NCI-H146 (cell line): ENCODE measurements around the gene FARP1.
"Not testable (repeated sequence)": the region's sequence is repeated elsewhere in the genome, so short reads cannot be mapped to it uniquely, and the experiment has no call there.

Experiments used
- DNase-seq: peaks from one replicate; lab custom pipeline; 2025; lab: John Stamatoyannopoulos, UW

Gene FARP1

DNA sequence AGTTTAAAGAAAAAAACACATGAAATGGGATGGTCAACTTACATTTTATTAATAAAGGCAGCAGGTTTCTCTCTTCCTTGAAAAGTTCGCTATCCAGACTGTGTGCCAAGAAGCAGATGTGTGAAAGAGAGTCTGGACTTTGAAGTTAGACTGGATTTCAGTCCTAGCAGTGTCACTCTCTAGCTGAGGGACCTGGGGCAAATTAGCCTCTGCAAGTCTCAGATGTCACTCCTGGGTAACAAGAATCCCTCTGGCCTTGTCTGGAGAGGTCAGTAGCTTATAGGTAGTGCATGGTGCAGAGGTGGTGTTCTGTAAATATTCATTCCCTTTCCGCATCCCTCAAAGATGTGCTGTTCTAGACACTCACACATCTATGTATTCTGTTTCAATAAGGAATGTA is 221.8 kb downstream of the FARP1 start:
- DNase-seq = no peak

DNA sequence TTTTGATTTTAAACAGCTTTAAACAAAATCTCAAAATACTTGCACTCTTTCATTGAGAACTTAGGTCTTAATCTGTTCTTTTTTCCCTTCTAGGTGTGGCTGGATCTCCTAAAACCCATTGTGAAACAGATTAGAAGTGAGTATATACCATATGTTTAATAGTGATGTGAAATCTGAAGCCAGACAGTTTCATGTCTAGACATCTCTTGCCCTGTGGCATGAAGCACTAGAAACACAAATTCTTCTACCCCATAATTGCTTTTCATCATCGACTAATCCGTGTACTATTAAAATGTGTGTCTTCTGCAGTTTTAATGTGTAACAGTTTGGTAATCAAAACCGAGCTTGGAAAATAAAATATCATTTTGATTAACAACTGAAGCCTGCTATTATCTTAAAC is 222.4 kb downstream of the FARP1 start:
- DNase-seq = no peak

DNA sequence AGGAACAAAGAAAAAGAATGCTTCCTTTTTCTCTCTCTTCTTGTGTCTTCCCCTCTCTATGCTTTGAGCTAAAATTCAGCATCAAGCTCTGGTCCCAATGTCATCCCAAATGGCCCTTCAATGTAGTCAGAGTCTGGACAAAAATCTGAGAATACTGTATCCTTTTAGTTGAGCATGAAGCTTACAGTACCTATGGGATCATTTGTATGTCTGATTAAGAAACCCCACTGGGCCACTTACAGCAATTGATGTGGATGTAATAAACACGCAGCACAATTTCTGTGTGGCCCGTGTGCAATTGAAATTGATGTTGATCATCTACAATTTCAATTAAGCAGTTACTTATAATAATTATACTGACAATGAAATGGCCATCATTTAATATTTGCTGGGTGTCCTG is 223.1 kb downstream of the FARP1 start:
- DNase-seq = peak; percentile 45

DNA sequence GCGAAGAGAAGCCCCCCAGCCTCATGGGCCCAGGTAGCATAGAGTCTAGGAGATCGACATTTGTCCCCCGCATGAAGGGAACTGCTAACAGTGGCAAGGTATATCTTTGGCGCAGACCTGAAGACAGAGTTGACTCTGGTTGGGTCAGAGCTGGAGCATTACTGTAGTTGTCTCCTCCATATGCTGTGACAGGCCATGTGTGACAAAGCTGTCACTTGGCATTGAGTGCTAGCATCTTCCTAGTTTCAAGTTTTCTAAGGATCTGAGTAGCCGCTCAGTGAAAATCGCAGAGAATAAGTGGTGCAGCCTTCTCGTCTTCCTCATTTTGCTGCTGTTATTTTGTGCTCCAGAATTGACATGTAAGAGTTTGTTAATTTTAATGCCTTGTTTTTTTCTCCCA is 223.5 kb downstream of the FARP1 start:
- DNase-seq = no peak

DNA sequence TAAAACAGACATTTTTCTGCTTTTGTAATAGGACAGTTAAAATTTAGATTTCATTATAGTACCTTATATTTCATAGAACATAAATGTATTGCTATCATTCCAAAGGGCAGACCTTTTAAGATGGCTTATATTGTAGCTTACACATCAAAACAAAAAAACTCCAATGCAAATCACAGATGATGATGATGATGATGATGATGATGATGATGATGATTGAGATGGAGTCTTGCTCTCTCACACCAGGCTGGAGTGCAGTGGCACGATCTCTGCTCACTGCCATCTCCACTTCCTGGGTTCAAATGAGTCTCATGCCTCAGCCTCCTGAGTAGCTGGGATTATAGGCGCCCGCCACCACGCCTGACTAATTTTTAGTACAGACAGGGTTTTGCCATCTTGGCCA is 224.1 kb downstream of the FARP1 start:
- DNase-seq = no peak

DNA sequence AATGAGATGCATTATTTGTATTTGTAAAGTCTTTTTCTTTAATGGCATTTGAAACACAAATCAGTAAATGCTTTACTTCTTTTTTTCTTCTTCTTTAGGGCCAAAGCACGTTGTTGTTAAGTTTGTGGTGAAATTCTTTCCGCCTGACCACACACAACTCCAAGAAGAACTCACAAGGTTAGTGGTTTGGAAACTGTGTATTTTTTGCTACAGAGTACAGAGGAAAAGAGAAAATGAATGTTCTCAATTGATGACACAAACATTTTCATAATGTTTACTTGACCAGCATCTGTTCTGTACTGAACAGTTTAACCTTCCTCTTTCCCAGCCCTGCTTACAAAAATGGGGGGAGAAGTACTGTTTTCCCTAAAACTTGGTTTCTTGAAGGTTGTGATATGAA is 225.1 kb downstream of the FARP1 start:
- no peak for DNase-seq

DNA sequence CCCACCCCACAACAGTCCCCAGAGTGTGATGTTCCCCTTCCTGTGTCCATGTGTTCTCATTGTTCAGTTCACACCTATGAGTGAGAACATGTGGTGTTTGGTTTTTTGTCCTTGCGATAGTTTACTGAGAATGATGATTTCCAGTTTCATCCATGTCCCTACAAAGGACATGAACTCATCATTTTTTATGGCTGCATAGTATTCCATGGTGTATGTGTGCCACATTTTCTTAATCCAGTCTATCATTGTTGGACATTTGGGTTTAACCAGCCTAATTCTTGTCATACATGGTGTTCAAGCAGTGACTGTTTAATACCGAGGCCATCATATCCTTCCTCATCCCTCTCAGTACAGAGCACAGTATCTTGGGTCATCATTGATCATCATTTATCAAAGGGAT is 226.6 kb downstream of the FARP1 start:
- not testable (repeated sequence) for DNase-seq

DNA sequence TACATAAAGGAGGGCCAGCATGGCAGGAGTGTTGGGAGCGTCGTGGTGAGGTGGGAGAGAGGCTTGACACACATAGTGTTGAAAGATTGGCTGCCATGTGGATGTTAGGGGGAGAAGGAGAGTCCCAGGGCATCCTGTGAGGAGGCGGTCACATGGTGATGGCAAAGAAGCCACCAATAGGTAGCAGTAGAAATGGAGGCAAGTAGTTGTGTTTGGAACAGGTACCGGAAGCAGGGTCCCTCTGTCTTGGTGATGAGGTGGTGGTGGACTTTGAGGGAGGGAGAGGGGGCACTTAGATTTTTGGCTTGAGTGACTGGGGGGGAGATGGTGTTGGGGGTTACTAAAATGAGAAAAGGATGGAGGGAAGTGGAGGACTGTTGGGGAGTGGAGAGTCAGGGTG is 227.4 kb downstream of the FARP1 start:
- no peak for DNase-seq

DNA sequence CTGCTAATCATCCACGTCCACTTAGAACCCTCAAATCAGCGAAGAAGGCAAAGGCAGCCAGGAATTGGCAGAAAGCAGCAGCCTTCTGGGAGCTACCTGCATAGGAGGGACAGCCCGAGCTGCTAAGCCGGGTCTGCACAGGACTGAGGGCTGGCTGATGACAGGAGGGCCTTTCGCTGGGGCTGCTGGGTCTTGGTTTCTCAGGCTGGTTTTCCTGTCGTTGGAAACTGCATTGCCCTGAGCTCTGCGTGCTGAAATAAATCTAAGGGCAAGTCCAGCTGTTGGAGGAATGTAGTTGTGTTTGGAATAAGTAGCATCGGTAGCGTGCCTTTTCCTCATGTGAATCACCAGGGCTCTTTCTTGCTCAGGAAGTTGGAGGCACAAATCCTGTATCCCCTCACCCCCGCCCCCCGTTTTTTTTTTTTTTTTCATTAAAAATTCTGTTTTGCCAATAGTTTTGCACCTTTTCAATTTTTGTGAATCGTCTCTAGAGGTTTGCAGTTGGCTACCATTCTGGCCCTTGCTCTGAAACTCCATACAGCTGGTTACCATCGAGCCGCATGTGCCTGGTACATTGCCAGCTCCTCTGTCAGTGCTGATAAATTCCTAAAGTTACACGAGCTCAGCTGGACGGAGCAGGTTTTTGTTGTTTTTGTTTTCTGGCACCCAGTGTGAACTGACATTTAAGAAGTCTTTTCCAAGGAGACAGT is 228.1 kb downstream of the FARP1 start:
- DNase-seq = no peak

DNA sequence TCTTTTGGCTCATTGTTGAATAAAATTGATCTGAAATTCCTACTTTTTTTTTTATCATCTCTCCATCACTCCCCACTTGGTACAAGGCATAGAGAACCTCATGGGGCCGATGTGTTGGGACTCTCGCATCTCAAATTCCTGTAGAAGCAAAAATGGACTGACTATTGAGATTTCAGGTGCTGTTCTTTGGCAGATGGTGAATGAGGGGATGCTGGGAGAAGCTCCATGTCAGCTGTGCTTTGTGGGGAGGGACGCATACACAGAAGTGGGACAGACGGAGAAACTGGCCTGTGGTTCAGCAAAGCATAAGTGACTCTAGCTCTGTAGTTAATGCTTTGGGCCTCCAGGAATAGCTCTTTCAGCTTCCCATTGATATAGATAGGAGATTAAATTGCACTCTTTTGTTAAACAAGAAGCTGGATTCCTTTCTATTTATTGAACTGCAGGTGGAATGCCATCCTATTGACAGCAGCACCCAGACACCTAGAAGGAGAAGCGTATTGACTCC is 228.7 kb downstream of the FARP1 start:
- DNase-seq = peak; percentile 40

DNA sequence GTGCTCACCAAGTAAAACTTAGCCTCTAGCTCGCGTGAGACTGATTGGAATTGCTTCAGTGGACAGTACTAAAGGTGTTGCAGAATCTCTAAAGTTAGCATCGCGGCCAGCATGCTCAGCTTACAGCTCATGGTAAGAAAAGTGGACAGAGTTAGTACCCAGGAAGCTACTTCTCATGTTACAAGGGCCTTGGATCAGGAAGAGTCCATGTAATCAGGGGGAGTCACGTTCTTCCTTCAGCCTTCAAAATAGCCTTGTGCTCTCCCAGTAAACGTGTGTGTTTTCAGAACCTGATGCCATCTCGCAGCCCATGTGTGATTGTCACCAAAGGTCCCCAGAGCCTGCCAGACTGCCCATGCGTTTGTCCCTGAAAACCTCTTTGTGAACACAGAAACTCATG is 230.0 kb downstream of the FARP1 start:
- DNase-seq = no peak

DNA sequence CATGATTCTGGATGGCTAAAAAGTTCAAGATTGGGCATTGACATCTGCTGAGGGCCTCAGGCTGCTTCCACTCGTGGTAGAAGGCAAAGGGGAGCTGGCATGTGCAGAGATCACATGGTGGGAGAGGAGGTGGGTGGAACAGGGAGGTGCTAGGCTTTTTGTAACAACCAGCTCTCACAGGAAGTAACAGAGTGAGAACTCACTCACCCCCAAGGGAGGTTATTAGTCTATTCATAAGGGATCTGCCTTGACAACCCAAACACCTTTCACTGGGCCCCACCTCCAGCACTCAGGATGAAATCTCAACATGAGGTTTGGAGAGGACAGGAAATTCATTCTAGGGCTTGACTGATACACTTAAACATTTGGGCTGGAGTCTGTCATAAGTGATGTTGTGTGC is 231.9 kb downstream of the FARP1 start:
- DNase-seq = no peak

DNA sequence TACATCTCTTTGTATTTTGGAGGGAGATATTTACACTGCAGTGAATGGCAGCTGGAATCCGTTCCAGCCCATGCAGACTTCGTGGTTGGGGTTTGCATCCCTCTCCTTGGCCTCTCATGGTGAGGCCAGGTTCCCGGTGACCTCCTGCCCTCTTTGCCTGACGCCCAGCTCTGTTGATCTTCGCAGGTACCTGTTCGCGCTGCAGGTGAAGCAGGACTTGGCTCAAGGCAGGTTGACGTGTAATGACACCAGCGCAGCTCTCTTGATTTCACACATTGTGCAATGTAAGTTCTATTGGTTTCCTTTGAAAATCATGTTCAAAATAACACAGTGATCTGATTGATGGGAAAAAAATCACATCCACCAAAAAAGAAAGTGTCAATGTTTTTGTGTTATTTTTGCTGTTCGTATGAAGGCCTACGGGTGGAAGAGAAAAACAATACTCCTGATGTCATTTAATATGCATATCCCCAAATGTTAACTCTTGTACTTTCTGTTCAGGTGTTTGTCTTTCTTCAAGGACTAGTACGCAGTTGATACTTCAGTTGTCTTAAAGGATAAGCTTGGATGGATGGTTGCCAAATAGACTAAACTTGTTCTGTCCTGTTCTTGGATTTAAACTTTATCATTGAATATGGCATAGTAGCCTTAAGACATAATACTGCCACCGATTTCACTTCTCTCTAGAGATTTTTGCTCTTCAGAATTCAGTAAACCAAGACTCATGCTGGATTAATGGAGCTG is 234.9 kb downstream of the FARP1 start:
- no peak for DNase-seq

DNA sequence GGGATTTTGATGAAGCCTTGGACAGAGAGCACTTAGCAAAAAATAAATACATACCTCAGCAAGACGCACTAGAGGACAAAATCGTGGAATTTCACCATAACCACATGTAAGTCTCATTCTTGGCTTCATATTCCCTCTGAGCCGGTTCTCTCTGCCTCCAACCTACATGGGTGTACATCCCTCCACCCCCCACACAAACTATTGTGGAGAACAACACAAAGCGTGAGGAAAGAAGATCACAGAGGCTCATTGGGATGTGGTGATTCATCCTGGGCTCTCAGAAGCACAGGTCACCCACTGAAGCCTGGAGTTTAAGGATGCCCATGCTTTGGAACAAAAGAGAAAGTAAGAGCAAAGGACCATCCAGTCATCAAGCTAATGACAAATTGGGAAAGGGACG is 241.8 kb downstream of the FARP1 start:
- no peak for DNase-seq

DNA sequence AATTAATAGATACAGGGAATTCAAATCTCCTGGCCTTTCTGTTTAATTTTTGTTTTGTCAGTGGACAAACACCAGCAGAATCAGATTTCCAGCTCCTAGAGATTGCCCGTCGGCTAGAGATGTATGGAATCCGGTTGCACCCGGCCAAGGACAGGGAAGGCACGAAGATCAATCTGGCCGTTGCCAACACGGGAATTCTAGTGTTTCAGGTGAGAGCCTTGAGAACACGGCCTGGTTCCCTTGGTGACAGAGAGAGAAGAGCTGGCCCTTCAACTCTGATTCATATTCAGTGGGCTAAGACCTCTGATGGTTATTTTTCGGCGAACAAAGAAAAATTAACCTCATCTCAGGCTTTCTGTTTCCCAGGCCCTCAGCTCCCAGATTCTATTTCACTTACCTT is 242.7 kb downstream of the FARP1 start:
- no peak for DNase-seq

DNA sequence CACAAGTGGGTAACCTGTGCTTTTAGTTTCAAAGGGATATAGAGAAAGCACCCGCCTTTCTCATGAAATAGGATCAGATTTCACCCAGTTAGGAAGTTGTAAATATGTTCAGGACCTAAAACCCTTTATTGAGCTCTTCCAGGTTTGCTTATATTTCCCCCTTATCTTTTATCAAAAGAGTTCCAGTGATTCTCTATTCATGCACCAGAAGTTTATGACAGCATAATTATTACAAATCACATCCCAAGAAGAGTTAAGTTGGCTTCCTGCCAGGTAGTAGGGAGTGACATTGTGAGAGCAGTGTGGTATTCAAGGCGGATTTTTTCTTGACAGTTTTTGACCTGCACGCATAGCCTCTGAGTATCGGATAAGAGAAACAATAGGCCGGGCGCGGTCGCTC is 243.7 kb downstream of the FARP1 start:
- DNase-seq = peak; percentile 98

DNA sequence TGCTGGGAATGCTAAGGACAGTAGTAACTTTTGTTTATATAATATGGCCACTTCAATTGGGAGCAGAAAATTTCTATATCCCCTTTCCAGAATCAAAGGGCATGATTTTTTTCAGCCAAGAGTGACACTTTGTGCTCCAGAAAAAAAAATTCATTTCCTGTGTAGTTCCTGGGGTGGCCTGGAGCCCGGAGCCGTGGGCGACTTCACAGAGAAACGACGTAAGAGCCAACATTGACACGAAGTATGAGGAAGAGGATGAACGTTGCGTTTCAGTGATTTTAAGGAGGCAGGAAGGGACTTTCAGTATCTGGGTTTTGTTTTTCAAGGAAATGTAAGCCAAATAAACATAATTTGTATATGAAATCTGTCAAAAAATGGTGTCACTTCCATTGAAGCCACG is 246.4 kb downstream of the FARP1 start:
- no peak for DNase-seq

DNA sequence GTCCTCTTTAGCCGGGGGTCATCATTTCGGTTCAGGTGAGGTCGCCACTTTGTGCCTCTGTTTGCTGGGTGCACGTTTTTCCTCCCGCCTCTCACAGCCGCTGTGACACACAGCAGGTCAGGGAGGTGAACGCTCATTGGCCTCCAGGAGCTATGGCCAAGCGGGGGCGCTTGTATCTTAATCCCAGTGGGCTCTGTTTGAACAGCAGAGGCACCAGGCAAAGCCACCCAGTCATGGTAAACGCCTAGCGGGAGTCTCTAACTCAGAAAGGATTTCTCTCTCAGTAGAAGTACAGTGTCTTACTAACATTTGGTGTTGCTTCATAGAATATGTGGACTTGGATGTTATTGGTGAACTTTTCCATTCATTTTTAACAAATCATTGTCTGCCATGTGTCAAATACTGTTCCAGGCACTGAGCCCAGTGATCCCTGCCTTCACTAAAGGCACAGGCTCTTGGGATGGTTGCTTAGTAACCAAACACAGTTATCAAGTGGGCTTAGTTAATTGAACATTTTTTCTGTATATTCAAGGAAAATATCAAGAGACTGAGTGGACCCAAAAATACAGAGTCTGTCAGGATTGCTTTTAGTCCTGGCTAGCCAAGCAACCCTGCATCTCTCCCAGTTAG is 247.3 kb downstream of the FARP1 start:
- DNase-seq = no peak

DNA sequence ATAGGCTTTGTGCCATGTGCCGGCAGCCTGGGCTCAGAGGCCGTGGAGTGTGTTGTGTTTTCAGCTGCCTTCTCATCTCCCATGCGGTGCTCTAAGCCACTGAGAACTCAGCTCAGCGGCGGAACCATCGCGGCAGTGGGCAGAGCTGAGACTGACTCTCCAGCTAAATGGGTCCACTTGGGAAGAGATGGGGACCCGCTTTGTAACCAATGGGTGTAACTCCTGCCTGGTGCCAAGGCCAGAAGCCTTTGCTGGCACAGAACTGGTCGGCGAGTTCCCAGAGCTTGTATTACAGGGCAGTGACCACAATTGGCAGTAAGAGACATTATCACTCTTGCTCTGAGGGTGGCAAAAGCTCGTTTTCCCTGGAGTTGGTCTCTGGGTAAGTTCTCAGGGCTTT is 251.0 kb downstream of the FARP1 start:
- DNase-seq = no peak

DNA sequence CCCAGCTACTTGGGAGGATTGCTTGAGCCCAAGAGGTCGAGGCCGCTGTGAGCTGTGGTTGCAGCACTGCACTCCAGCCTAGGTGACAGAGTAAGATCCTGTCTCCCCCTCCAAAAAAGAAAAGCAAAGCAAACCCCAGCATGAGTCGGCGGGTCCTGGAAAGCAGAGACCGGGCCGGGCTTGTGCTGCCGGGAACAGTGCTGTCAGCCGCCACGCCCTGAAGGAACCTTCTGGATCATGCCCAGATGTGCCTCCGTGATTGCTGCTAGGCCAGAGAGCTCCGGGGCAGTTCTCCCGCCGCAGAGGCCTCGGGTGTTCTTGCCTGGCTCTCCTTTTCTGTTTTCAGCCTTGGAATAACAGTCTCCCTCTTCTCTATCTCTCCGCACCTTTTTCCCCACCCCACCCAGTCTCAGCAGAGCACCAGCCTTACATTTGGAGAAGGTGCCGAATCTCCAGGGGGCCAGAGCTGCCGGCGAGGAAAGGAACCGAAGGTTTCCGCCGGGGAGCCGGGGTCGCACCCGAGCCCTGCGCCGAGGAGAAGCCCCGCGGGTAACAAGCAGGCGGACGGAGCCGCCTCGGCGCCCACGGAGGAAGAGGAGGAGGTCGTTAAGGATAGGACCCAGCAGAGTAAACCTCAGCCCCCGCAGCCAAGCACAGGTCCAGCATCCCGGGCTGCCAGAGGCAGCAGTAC is 252.1 kb downstream of the FARP1 start:
- no peak for DNase-seq

DNA sequence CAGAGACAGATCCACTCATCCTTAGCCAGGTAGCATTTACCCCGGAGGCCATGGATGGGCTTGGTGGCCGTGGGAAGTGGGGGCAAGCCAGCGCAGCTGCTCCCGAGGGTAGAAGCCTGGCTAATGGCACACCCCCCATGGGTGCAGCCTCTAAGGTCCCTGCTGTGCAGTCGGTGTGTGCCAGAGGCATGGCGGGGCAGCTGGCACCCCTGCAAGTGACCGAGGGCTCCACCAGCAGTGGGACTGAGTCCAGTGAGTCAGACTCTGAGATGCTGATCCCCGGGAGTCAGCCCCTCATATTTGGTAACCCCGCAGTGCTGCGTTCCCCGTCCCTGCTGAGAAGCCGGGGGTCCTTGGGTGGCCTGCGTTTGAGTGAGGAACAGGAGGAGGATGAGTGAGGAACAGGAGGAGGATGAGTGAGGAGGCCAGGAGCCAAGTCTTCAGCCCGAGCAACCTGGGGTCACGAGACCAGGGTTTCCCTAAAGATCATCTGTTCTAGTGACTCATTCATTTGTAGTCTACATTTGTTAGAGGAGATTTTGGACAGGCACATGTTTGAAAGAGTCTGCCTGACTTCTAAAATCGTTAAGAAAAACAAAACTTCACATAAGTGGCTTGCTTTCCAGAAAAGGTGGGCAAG is 253.3 kb downstream of the FARP1 start:
- no peak for DNase-seq

DNA sequence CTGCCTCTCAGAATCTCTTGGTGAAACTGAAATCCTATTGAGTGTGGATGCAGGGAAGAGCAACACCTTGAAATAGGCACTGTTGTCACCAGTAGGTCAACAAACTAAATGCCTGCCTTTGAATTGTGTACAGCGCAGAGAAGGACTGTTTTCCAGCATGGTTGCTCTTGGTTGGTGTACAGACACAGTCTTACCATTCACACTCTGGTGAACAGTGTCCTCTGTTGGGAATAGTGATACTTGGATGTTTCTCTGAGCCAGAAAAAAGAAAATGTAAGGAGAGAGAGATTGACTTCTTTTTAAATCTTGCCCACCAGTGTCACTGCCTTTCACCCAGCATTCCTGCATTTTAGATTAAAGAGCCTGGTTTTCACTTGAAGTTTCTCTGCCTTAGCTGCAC is 254.3 kb downstream of the FARP1 start:
- DNase-seq = no peak
